OCI-LY1 (cell line): ENCODE measurements around the gene SEC16A.
"Not testable (repeated sequence)": the region's sequence is repeated elsewhere in the genome, so short reads cannot be mapped to it uniquely, and the experiment has no call there.

Source experiments
- CTCF ChIP-seq: fragments of 200-600 bp; sonication (generic), shearing (Covaris generic); IDR thresholded peaks from 2 replicates; pipeline ENCODE4 v1.5.1; 2017; ENCODE audit warnings: mild to moderate bottlenecking, antibody characterized with exemption, low read length, moderate library complexity, mixed read lengths
- EZH2 ChIP-seq: fragments of 200-600 bp; sonication (generic), shearing (Covaris generic); IDR thresholded peaks from 2 replicates; pipeline ENCODE4 v1.8.0; 2017; ENCODE audit warnings: borderline replicate concordance, mixed run types, mild to moderate bottlenecking, antibody characterized with exemption, low read length, moderate library complexity, mixed read lengths

DNA sequence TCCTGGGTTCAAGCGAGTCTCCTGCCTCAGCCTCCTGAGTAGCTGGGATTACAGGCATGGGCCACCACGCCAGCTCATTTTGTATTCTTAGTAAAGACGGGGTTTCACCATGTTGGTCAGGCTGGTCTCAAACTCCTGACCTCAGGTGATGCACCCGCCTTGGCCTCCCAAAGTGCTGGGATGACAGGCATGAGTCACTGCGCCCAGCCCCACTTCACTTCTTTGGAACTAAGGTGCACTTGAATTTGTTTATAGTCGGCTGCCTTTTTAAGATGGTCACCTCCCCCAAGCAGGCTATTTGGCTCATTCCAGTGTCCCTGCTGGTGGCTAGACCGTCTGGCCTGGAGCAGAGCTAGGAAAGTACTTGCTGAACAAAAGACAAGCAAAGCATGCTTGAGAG, 57.5 kb downstream of the SEC16A start:
- not testable (repeated sequence) for TF ChIP-seq CTCF, EZH2
